ENCODE data around the gene C15orf39.

DNA sequence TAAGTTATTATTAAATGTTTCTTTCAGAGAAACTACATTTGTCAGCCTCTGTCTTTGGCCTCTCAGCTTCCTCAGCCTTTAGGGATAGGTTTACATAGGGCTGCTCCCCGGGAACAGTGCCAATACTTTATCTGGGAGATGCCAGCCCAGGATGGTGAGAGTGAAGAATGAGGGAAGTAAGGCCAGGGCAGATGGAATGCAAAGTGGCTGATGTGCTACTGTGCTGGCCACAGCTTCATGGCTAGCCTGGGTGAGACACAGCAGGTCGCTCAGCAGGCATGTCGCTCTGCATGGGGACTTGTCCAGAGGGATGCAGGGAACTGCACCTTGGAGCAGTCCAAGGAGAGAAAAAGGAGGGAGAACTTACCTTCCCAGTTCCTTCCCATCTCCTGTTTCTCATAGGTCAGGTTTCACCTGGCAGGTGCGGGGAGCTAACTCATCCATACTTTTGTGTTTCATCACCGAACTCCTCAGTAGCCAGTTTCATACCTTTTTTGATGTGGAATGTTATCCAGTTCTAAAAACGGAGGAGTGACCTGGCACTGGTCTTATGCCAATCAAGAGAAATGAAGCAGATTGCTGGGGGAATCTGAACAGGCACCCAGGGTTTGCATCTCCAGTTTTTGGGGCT is 30.9 kb upstream of the C15orf39 start:
- TF ChIP-seq, protein P1, sequence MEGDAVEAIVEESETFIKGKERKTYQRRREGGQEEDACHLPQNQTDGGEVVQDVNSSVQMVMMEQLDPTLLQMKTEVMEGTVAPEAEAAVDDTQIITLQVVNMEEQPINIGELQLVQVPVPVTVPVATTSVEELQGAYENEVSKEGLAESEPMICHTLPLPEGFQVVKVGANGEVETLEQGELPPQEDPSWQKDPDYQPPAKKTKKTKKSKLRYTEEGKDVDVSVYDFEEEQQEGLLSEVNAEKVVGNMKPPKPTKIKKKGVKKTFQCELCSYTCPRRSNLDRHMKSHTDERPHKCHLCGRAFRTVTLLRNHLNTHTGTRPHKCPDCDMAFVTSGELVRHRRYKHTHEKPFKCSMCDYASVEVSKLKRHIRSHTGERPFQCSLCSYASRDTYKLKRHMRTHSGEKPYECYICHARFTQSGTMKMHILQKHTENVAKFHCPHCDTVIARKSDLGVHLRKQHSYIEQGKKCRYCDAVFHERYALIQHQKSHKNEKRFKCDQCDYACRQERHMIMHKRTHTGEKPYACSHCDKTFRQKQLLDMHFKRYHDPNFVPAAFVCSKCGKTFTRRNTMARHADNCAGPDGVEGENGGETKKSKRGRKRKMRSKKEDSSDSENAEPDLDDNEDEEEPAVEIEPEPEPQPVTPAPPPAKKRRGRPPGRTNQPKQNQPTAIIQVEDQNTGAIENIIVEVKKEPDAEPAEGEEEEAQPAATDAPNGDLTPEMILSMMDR (IDR thresholded peaks at IDR 0.05; ENCODE audit: insufficient read depth, low read length), result no peak
- TF ChIP-seq, protein P2, sequence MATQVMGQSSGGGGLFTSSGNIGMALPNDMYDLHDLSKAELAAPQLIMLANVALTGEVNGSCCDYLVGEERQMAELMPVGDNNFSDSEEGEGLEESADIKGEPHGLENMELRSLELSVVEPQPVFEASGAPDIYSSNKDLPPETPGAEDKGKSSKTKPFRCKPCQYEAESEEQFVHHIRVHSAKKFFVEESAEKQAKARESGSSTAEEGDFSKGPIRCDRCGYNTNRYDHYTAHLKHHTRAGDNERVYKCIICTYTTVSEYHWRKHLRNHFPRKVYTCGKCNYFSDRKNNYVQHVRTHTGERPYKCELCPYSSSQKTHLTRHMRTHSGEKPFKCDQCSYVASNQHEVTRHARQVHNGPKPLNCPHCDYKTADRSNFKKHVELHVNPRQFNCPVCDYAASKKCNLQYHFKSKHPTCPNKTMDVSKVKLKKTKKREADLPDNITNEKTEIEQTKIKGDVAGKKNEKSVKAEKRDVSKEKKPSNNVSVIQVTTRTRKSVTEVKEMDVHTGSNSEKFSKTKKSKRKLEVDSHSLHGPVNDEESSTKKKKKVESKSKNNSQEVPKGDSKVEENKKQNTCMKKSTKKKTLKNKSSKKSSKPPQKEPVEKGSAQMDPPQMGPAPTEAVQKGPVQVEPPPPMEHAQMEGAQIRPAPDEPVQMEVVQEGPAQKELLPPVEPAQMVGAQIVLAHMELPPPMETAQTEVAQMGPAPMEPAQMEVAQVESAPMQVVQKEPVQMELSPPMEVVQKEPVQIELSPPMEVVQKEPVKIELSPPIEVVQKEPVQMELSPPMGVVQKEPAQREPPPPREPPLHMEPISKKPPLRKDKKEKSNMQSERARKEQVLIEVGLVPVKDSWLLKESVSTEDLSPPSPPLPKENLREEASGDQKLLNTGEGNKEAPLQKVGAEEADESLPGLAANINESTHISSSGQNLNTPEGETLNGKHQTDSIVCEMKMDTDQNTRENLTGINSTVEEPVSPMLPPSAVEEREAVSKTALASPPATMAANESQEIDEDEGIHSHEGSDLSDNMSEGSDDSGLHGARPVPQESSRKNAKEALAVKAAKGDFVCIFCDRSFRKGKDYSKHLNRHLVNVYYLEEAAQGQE (IDR thresholded peaks at IDR 0.05; ENCODE audit: insufficient replicate concordance, low read depth), result no peak
- no peak for TF ChIP-seq POLR2AphosphoS5 (IDR thresholded peaks at IDR 0.05; ENCODE audit: low read depth)
- TF ChIP-seq SPI1 (IDR thresholded peaks at IDR 0.05; ENCODE audit: borderline replicate concordance, low read depth), result no peak
- no peak for TF ChIP-seq GABPA (IDR thresholded peaks at IDR 0.05; ENCODE audit: low read depth)

Data from HL-60 (cell line).